Tibial nerve (tissue), 4 donors: ENCODE measurements around the gene PACSIN3.

Experiments
- EP300 ChIP-seq, 2 donors: sonication (generic); formaldehyde crosslinking; IDR thresholded peaks; one replicate each; pipeline ENCODE4 v1.6.1; 2017; ENCODE audit warnings: antibody characterized with exemption in 2 of 2, mild to moderate bottlenecking in 1 of 2
- POLR2A ChIP-seq, 2 donors: fragments of 450-650 bp; IDR thresholded peaks; one replicate each; pipeline ENCODE4 v1.6.1; 2017; ENCODE audit warnings: antibody characterized with exemption in 2 of 2, mild to moderate bottlenecking in 2 of 2, moderate library complexity in 2 of 2
- TF ChIP-seq, protein P1 (sequence below), 5 experiments: fragments of 200-600 bp in 3 of 5; fragments of 450-650 bp in 2 of 5; sonication (generic) in 3 of 5; IDR thresholded peaks; one replicate each; pipeline ENCODE4 v1.5.1; 2016 to 2019; ENCODE audit warnings: antibody characterized with exemption in 5 of 5, mild to moderate bottlenecking in 3 of 5, moderate library complexity in 2 of 5

DNA sequence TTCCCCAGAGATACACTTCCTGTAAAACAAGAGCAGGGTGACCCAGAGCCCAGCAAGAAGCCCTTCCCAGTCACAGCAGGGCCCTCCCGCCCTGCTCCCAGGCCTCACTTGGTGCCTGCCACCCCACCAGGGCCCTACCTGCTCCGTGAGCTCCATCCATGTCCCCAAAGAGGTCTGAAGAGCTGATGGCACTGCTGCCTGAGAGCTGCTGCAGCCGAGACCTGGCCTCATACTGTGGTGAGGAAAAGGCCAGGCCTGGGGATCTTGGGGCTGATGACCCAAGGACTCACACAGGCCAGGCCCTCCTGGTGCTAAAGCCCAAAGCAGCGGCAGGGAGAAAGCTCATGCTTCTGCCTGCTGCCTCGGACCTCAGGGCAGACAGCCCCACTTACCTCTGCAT, 19.9 kb downstream of the PACSIN3 start:
- TF ChIP-seq EP300 (IDR thresholded peaks at IDR 0.05) (no peak), POLR2A (IDR thresholded peaks at IDR 0.05) (no peak)
- TF ChIP-seq, protein P1, sequence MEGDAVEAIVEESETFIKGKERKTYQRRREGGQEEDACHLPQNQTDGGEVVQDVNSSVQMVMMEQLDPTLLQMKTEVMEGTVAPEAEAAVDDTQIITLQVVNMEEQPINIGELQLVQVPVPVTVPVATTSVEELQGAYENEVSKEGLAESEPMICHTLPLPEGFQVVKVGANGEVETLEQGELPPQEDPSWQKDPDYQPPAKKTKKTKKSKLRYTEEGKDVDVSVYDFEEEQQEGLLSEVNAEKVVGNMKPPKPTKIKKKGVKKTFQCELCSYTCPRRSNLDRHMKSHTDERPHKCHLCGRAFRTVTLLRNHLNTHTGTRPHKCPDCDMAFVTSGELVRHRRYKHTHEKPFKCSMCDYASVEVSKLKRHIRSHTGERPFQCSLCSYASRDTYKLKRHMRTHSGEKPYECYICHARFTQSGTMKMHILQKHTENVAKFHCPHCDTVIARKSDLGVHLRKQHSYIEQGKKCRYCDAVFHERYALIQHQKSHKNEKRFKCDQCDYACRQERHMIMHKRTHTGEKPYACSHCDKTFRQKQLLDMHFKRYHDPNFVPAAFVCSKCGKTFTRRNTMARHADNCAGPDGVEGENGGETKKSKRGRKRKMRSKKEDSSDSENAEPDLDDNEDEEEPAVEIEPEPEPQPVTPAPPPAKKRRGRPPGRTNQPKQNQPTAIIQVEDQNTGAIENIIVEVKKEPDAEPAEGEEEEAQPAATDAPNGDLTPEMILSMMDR (IDR thresholded peaks at IDR 0.05), result no peak
